Hepatocyte (in vitro differentiated cells): ENCODE measurements around the gene TIGD3. TPM values are rescaled to one million over a fixed set of nuclear protein-coding genes. Genes with fewer than 3 reads are reported as not detected.

Source experiments
- DNase-seq: peaks from one replicate; pipeline ENCODE4 v3.0.0-alpha.2; 2016; ENCODE audit warnings: low spot score
- H2AFZ ChIP-seq: fragments of 200-600 bp; sonication (generic); 2 replicates; pipeline ENCODE4 v1.6.0; 2016; ENCODE audit warnings: antibody characterized with exemption, mild to moderate bottlenecking
- H3K27ac ChIP-seq: fragments of 200-600 bp; sonication (generic); 2 replicates; pipeline ENCODE4 v1.5.1; 2016; ENCODE audit warnings: mild to moderate bottlenecking
- H3K27me3 ChIP-seq: fragments of 200-600 bp; sonication (generic); 2 replicates; pipeline ENCODE4 v1.6.1; 2016
- H3K36me3 ChIP-seq: fragments of 200-600 bp; sonication (generic); replicated peaks from 2 replicates; pipeline ENCODE4 v1.5.1; 2016; ENCODE audit warnings: low read depth; ENCODE audit not compliant: insufficient read depth
- H3K4me1 ChIP-seq: fragments of 200-600 bp; sonication (generic); 2 replicates; pipeline ENCODE4 v1.5.1; 2016; ENCODE audit warnings: mild to moderate bottlenecking, moderate library complexity; ENCODE audit not compliant: insufficient read depth
- H3K4me2 ChIP-seq: fragments of 200-600 bp; sonication (generic); 2 replicates; pipeline ENCODE4 v1.6.0; 2016
- H3K4me3 ChIP-seq: fragments of 200-600 bp; sonication (generic); 2 replicates; pipeline ENCODE4 v1.5.1; 2016; ENCODE audit warnings: mild to moderate bottlenecking
- H3K79me2 ChIP-seq: fragments of 200-600 bp; sonication (generic); 2 replicates; pipeline ENCODE4 v1.6.0; 2017; ENCODE audit warnings: mild to moderate bottlenecking
- H3K9me2 ChIP-seq: fragments of 200-600 bp; sonication (generic); replicated peaks from 2 replicates; pipeline ENCODE4 v1.6.0; 2017; ENCODE audit warnings: mild to moderate bottlenecking; ENCODE audit not compliant: insufficient read depth
- H3K9me3 ChIP-seq: fragments of 200-600 bp; sonication (generic); 2 replicates; pipeline ENCODE4 v1.5.1; 2016; ENCODE audit warnings: low read depth, mild to moderate bottlenecking
- H4K20me1 ChIP-seq: fragments of 200-600 bp; sonication (generic); 2 replicates; pipeline ENCODE4 v1.6.0; 2016; ENCODE audit warnings: mild to moderate bottlenecking; ENCODE audit not compliant: insufficient read depth, poor library complexity, severe bottlenecking
- CTCF ChIP-seq: fragments of 200-600 bp; sonication (generic); IDR thresholded peaks from 2 replicates; pipeline ENCODE4 v1.5.1; 2016; ENCODE audit warnings: antibody characterized with exemption, mild to moderate bottlenecking; ENCODE audit not compliant: poor library complexity
- EZH2 ChIP-seq: fragments of 200-600 bp; sonication (generic); IDR thresholded peaks from 2 replicates; pipeline ENCODE4 v1.6.1; 2016; ENCODE audit warnings: antibody characterized with exemption, mild to moderate bottlenecking, borderline replicate concordance
- EZH2phosphoT487 ChIP-seq: fragments of 200-600 bp; sonication (generic); IDR thresholded peaks from one replicate; pipeline ENCODE4 v1.6.1; 2018; ENCODE audit warnings: antibody characterized with exemption, mild to moderate bottlenecking, low read depth, moderate library complexity; ENCODE audit not compliant: unreplicated experiment, severe bottlenecking
- WGBS: methylation state at CpG from one replicate; pipeline ENCODE4 v1.1.6; 2016; ENCODE audit warnings: low lambda C conversion rate; ENCODE audit errors: missing lambda C conversion rate; 5-methylcytosine and 5-hydroxymethylcytosine counted together
- polyA plus RNA-seq: library from polyadenylated mRNA; unstranded; fragments of >200 nt; fragmentation: Nextera tagmentation; extraction: Ambion mirVana; gene quantifications from 2 replicates; pipeline ENCODE4 v1.2.1, GENCODE V29; 2016
- total RNA-seq: library from RNA; depleted of rRNA; stranded (reverse); fragments of >200 nt; gene quantifications from 2 replicates; pipeline ENCODE4 v1.2.3, GENCODE V29; 2014

The TIGD3 gene
- total and polyA plus RNA-seq, 2 experiments from 2014 or later = 1.7 to 2.0 TPM

- 95% methylated on average over 24 of the region's 24 CpGs for WGBS
- no peaks in the 10 kb centered on the region for H3K79me2 ChIP-seq
- H3K4me2 ChIP-seq = no peak overlapping the region
- H3K9me3 ChIP-seq = no peaks in the 10 kb centered on the region
- peaks cover 6% of the 10 kb centered on the region for H3K4me1 ChIP-seq
- H3K27ac ChIP-seq = no peak overlapping the region
- no peak for DNase-seq
- no peak for TF ChIP-seq CTCF
- no peak for TF ChIP-seq EZH2phosphoT487
- no peak for TF ChIP-seq EZH2
- no peak overlapping the region for H2AFZ ChIP-seq
- H3K4me3 ChIP-seq = no peak overlapping the region
- no peaks in the 10 kb centered on the region for H3K9me2 ChIP-seq
- no peaks in the 10 kb centered on the region for H3K36me3 ChIP-seq
- no peaks in the 10 kb centered on the region for H3K27me3 ChIP-seq
- no peaks in the 10 kb centered on the region for H4K20me1 ChIP-seq
Observed at GRCh38 chr11:65404638-65405339, 50.2 kb downstream of the TIGD3 start.

Other genes with a start within 250 kb of the TIGD3 start
- gene TM7SF2, start 242.9 kb upstream of the TIGD3 start, total RNA-seq = 124 and 133 TPM in 2 replicates
- gene TM7SF2, start 242.9 kb upstream of the TIGD3 start, polyA plus RNA-seq = 194 and 209 TPM in 2 replicates
- gene ZNHIT2, start 237.1 kb upstream of the TIGD3 start, total RNA-seq = 8.3 and 13.5 TPM in 2 replicates
- 22.1 and 23.7 TPM in 2 replicates for gene ZNHIT2, start 237.1 kb upstream of the TIGD3 start, polyA plus RNA-seq
- 211 and 264 TPM in 2 replicates for gene FAU, start 232.6 kb upstream of the TIGD3 start, total RNA-seq
- 434 and 462 TPM in 2 replicates for gene FAU, start 232.6 kb upstream of the TIGD3 start, polyA plus RNA-seq
- 57.6 and 71.0 TPM in 2 replicates for gene MRPL49, start 232.4 kb upstream of the TIGD3 start, total RNA-seq
- gene MRPL49, start 232.4 kb upstream of the TIGD3 start, polyA plus RNA-seq = 46.2 and 46.8 TPM in 2 replicates
- gene SYVN1, start 220.2 kb upstream of the TIGD3 start, total RNA-seq = 27.3 and 27.7 TPM in 2 replicates
- 31.8 and 35.7 TPM in 2 replicates for gene SYVN1, start 220.2 kb upstream of the TIGD3 start, polyA plus RNA-seq
- gene SPDYC, start 184.5 kb upstream of the TIGD3 start, total RNA-seq = not detected in 2 replicates
- not detected in 2 replicates for gene SPDYC, start 184.5 kb upstream of the TIGD3 start, polyA plus RNA-seq
- gene CAPN1, start 172.8 kb upstream of the TIGD3 start, total RNA-seq = 115 and 133 TPM in 2 replicates
- 178 and 202 TPM in 2 replicates for gene CAPN1, start 172.8 kb upstream of the TIGD3 start, polyA plus RNA-seq
- 2.5 and 4.1 TPM in 2 replicates for gene POLA2, start 92.8 kb upstream of the TIGD3 start, total RNA-seq
- gene POLA2, start 92.8 kb upstream of the TIGD3 start, polyA plus RNA-seq = 5.0 and 8.0 TPM in 2 replicates
- 19.5 and 21.7 TPM in 2 replicates for gene CDC42EP2, start 39.9 kb upstream of the TIGD3 start, total RNA-seq
- gene CDC42EP2, start 39.9 kb upstream of the TIGD3 start, polyA plus RNA-seq = 31.2 and 35.0 TPM in 2 replicates
- gene DPF2, start 20.9 kb upstream of the TIGD3 start, total RNA-seq = 26.8 and 28.4 TPM in 2 replicates
- gene DPF2, start 20.9 kb upstream of the TIGD3 start, polyA plus RNA-seq = 50.0 and 51.6 TPM in 2 replicates
- gene SLC25A45, start 27.9 kb downstream of the TIGD3 start, total RNA-seq = 4.9 and 8.8 TPM in 2 replicates
- 13.9 and 20.3 TPM in 2 replicates for gene SLC25A45, start 27.9 kb downstream of the TIGD3 start, polyA plus RNA-seq
- 20.8 and 25.7 TPM in 2 replicates for gene FRMD8, start 31.9 kb downstream of the TIGD3 start, total RNA-seq
- gene FRMD8, start 31.9 kb downstream of the TIGD3 start, polyA plus RNA-seq = 22.2 and 31.0 TPM in 2 replicates
- 104 and 130 TPM in 2 replicates for gene NEAT1, start 68.0 kb downstream of the TIGD3 start, total RNA-seq
- 168 and 209 TPM in 2 replicates for gene NEAT1, start 68.0 kb downstream of the TIGD3 start, polyA plus RNA-seq
- gene MALAT1, start 144.3 kb downstream of the TIGD3 start, total RNA-seq = 8,000 and 8,677 TPM in 2 replicates
- 16,690 and 29,129 TPM in 2 replicates for gene MALAT1, start 144.3 kb downstream of the TIGD3 start, polyA plus RNA-seq
- 80.4 and 83.9 TPM in 2 replicates for gene SCYL1, start 170.3 kb downstream of the TIGD3 start, total RNA-seq
- 162 and 167 TPM in 2 replicates for gene SCYL1, start 170.3 kb downstream of the TIGD3 start, polyA plus RNA-seq
- gene LTBP3, start 203.6 kb downstream of the TIGD3 start, total RNA-seq = 46.0 and 53.7 TPM in 2 replicates
- 85.3 and 101 TPM in 2 replicates for gene LTBP3, start 203.6 kb downstream of the TIGD3 start, polyA plus RNA-seq
- gene ZNRD2, start 215.7 kb downstream of the TIGD3 start, total RNA-seq = 20.5 and 20.8 TPM in 2 replicates
- gene ZNRD2, start 215.7 kb downstream of the TIGD3 start, polyA plus RNA-seq = 52.4 and 57.3 TPM in 2 replicates
- gene FAM89B, start 217.8 kb downstream of the TIGD3 start, total RNA-seq = 28.5 and 34.1 TPM in 2 replicates
- gene FAM89B, start 217.8 kb downstream of the TIGD3 start, polyA plus RNA-seq = 105 and 112 TPM in 2 replicates
- gene EHBP1L1, start 221.3 kb downstream of the TIGD3 start, total RNA-seq = 8.4 and 20.9 TPM in 2 replicates
- gene EHBP1L1, start 221.3 kb downstream of the TIGD3 start, polyA plus RNA-seq = 12.5 and 18.1 TPM in 2 replicates
- not detected in 2 replicates for gene KCNK7, start 241.0 kb downstream of the TIGD3 start, total RNA-seq
- 0.37 TPM in 1 of 2 replicates, not detected in the other for gene KCNK7, start 241.0 kb downstream of the TIGD3 start, polyA plus RNA-seq